SK-N-MC (cell line): ENCODE results near the gene ATF7IP2.

Experiments
- DNase-seq: peaks from one replicate; pipeline ENCODE4 v3.0.0-alpha.2; 2011; ENCODE audit warnings: low read depth, low spot score
- H3K27ac ChIP-seq: fragments of 200-600 bp; sonication (generic); 2 replicates; pipeline ENCODE4 v1.5.1; 2016; ENCODE audit warnings: mixed run types
- H3K36me3 ChIP-seq: fragments of 200-600 bp; sonication (generic); 2 replicates; pipeline ENCODE4 v1.6.1; 2017; ENCODE audit warnings: antibody characterized with exemption, low read length, mixed read lengths; ENCODE audit not compliant: insufficient read depth
- H3K4me3 ChIP-seq: fragments of 200-600 bp; sonication (generic); 2 replicates; pipeline ENCODE4 v1.5.1; 2016
- H3K9ac ChIP-seq: fragments of 200-600 bp; sonication (generic); 2 replicates; pipeline ENCODE4 v1.8.0; 2017; ENCODE audit warnings: mixed run types, mixed read lengths; ENCODE audit not compliant: insufficient read length
- H3K9me3 ChIP-seq: fragments of 200-600 bp; sonication (generic); 2 replicates; pipeline ENCODE4 v1.6.1; 2017; ENCODE audit warnings: low read depth, mild to moderate bottlenecking, antibody characterized with exemption, low read length, moderate library complexity, mixed read lengths
- EZH2 ChIP-seq: fragments of 200-600 bp; sonication (generic); IDR thresholded peaks from one replicate; pipeline ENCODE4 v1.6.1; 2017; ENCODE audit warnings: antibody characterized with exemption
- FOXP2 ChIP-seq: optimal IDR thresholded peaks from 2 replicates; pipeline ENCODE3; 2011; ENCODE audit warnings: mild to moderate bottlenecking, moderate library complexity; ENCODE audit not compliant: insufficient read depth; ENCODE audit errors: extremely low read length, control extremely low read depth
- POLR2AphosphoS5 ChIP-seq: IDR thresholded peaks from 2 replicates; pipeline ENCODE4 v1.6.1; 2012; ENCODE audit warnings: mild to moderate bottlenecking, low read depth, low read length, borderline replicate concordance

Gene ATF7IP2

GRCh38 chr16:10531582-10531981 lies 145.7 kb downstream of the ATF7IP2 start:
- no peaks in the 10 kb centered on the region for H3K36me3 ChIP-seq
- no peak overlapping the region for H3K27ac ChIP-seq
- no peak for TF ChIP-seq FOXP2
- TF ChIP-seq EZH2 = no peak
- TF ChIP-seq POLR2AphosphoS5 = no peak

More at GRCh38 chr16:10531582-10531981, 145.7 kb downstream of the ATF7IP2 start:
- Histone ChIP-seq H3K9me3 (no peaks in the 10 kb centered on the region), H3K9ac (no peak overlapping the region), H3K4me3 (no peak overlapping the region)
- no peak for DNase-seq
